ENCODE results near the gene PALS2. TPM values are rescaled to one million over a fixed set of nuclear protein-coding genes. Genes with fewer than 3 reads are reported as not detected.

Gene PALS2
- total RNA-seq, 1 experiment from 2014 or later, result 54.4 TPM

DNA sequence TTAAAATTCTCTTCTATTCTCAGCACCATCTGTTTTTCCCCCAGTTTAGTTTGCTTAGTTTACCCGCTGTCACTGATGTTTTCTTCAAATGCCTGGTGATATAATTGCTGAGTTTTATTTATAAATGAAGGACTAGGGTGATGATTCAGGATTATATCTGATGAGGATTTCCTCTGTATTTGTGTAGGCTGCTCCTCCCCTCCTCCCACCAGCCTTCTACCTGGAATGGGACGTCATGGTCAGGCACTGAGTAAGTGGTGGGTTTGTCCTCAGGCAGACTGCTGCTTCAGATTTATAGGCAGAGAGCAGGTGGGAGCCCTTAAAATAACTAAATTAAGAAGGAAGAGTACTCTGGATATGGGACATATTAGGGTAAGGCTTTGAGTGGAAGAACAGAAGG, 35.8 kb downstream of the PALS2 start:
- no peaks in the 10 kb centered on the region for H3K36me3 ChIP-seq
- H3K27me3 ChIP-seq, result no peaks in the 10 kb centered on the region
- no peaks in the 10 kb centered on the region for H3K4me1 ChIP-seq
- no peak for DNase-seq
- H3K4me3 ChIP-seq, result no peak overlapping the region
- no peaks in the 10 kb centered on the region for H3K9me3 ChIP-seq (replicated peaks)
- H3K27ac ChIP-seq, result no peak overlapping the region

DNA sequence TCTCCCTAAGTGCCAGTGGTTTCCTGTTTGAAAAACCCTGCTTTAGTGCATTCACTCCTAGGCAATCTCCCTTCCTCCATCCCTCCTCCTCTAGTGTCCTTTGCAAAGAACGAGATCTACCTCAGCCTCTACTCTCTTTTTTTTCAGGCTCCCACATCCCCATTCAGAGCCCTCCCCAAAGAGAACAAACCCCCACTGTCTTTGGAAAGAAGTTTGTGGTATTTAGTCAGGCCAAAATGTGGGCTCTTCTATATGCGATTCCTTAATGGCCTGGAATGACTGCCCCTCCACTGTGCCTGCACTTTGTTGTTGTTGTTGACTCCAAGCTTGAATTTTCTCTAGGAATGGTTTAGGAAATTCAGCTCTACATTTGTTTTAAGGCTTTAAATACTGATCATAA, 36.3 kb downstream of the PALS2 start:
- Histone ChIP-seq H3K27me3 (no peaks in the 10 kb centered on the region), H3K9me3 (replicated peaks) (no peaks in the 10 kb centered on the region), H3K36me3 (no peaks in the 10 kb centered on the region), H3K4me1 (no peaks in the 10 kb centered on the region), H3K4me3 (no peak overlapping the region), H3K27ac (no peak overlapping the region)
- DNase-seq, result no peak

DNA sequence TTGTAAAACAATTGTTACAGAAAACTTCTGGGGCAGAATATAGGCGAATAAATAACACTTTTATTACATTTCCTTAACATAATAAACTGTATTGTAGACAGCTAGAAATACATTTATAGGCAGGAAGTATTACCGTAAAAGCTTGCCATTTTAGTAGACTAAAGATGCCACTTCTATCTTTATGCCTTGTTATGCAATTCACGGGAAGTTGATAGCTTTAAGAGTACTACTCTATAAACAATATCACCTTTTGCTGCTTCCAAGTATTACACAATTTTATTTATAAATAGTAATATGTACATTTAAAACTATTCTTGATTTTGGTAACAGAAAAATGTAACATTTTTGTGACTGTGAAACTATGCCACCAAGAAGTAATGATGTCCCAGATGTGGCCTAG, 37.9 kb downstream of the PALS2 start:
- H3K27ac ChIP-seq, result no peak overlapping the region
- no peak overlapping the region for H3K4me3 ChIP-seq
- no peak for DNase-seq
- no peaks in the 10 kb centered on the region; the same call in 1 of the 2 replicates for H3K9me3 ChIP-seq (replicated peaks)
- no peaks in the 10 kb centered on the region for H3K27me3 ChIP-seq
- no peaks in the 10 kb centered on the region for H3K4me1 ChIP-seq
- no peaks in the 10 kb centered on the region for H3K36me3 ChIP-seq

DNA sequence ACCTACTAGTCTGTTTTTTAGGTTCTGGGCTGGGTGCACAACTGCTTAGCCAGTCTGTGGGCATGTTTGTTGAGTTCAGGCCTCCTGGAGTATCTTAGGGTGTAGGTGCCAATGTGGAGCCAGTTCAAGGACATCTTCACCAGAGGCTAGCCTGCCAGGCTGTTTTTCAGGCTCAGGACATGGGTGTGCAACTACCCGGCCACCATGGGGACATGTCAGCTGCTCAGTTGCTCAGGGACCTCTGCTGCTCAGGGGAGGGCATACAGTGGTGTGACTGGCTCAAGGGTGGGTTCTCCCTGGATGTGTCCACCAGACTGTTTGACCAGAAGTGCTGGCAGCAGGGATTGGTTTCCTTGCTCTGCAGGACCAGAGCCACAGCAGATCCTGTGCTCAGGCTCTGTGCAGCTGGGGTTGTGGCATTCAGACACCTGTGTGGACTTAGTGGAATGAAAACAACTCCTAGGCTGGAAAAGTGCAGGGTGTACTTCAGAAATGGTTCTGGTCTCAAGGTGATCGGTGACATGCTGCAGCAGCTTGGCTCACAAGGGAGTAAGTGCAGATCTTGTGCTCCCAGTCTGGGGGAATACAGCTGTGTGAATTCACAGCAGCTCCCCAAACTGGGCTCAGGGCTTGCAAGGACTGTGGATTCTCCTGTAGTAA, 44.8 kb downstream of the PALS2 start:
- no peaks in the 10 kb centered on the region for H3K4me1 ChIP-seq
- H3K4me3 ChIP-seq, result no peak overlapping the region
- H3K27ac ChIP-seq, result no peak overlapping the region
- H3K9me3 ChIP-seq (replicated peaks), result peaks cover 5% of the 10 kb centered on the region
- no peaks in the 10 kb centered on the region for H3K36me3 ChIP-seq
- no peaks in the 10 kb centered on the region for H3K27me3 ChIP-seq
- no peak for DNase-seq

DNA sequence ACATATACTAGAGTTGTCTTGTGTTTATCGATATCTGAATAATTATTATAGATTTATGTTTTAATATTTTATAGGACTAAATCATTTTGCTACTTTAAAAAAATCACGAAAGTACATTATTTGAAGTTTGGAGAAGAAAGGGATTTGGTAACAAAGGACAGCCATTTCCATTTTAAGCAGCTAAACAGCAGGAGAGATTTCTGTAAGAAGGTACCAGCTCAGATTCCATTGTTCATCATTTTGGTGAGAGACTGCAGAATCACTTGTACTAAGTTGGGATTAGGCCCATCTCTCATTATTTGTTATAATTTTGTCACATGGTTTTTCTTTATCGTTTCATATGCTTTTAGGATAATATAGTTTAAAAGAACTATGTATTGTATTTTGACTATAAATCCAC, 46.7 kb downstream of the PALS2 start:
- peaks cover 6% of the 10 kb centered on the region; the same call in 1 of the 2 replicates for H3K36me3 ChIP-seq
- no peak for DNase-seq
- H3K4me1 ChIP-seq, result no peaks in the 10 kb centered on the region
- no peaks in the 10 kb centered on the region for H3K27me3 ChIP-seq
- peaks cover 5% of the 10 kb centered on the region for H3K9me3 ChIP-seq (replicated peaks)
- no peak overlapping the region for H3K4me3 ChIP-seq
- H3K27ac ChIP-seq, result no peak overlapping the region

- no peak overlapping the region for H3K27ac ChIP-seq
Measured at GRCh38 chr7:24622646-24623182, 49.5 kb downstream of the PALS2 start.

More at GRCh38 chr7:24622646-24623182, 49.5 kb downstream of the PALS2 start:
- no peak for DNase-seq
- Histone ChIP-seq H3K4me1 (no peaks in the 10 kb centered on the region), H3K4me3 (no peak overlapping the region), H3K27me3 (no peaks in the 10 kb centered on the region), H3K9me3 (replicated peaks) (peaks cover 5% of the 10 kb centered on the region; the same call in 1 of the 2 replicates), H3K36me3 (peaks cover 8% of the 10 kb centered on the region; the same call in 1 of the 2 replicates)

Other genes with a start within 250 kb of the PALS2 start
- 21.6 and 24.4 TPM in 2 replicates for gene GSDME, start 184.0 kb downstream of the PALS2 start, total RNA-seq (2014; rRNA removed; shearing (Covaris generic))